HL-60 (cell line): ENCODE results near the gene WDR64.

Experiments
- DNase-seq, 2 experiments: peaks; one replicate each; pipeline ENCODE4 v3.0.0-alpha.2; 2010 to 2020; ENCODE audit warnings: low read depth in 1 of 2, low spot score in 1 of 2
- H3K27ac ChIP-seq: fragments of 250-450 bp; sonication (Bioruptor Pico); replicated peaks from 2 replicates; pipeline ENCODE4 v1.5.1; 2020; ENCODE audit warnings: mild to moderate bottlenecking, moderate library complexity
- H3K27me3 ChIP-seq: fragments of 250-450 bp; sonication (Bioruptor Pico); 2 replicates; pipeline ENCODE4 v1.5.1; 2021; ENCODE audit warnings: mild to moderate bottlenecking, moderate library complexity; ENCODE audit not compliant: insufficient read depth, poor library complexity, severe bottlenecking
- H3K4me3 ChIP-seq: replicated peaks from 2 replicates; pipeline ENCODE4 v1.5.1; 2011; ENCODE audit warnings: mild to moderate bottlenecking, control low read depth, low read length; ENCODE audit not compliant: insufficient read depth
- CTCF ChIP-seq: IDR thresholded peaks from one replicate; pipeline ENCODE4 v1.5.1; 2011; ENCODE audit warnings: low read length, control low read depth, inconsistent platforms; ENCODE audit not compliant: insufficient read depth
- GABPA ChIP-seq: IDR thresholded peaks from 2 replicates; pipeline ENCODE4 v1.6.1; 2012; ENCODE audit warnings: low read depth
- POLR2AphosphoS5 ChIP-seq: IDR thresholded peaks from 2 replicates; pipeline ENCODE4 v1.6.1; 2012; ENCODE audit warnings: low read depth
- REST ChIP-seq: IDR thresholded peaks from 2 replicates; pipeline ENCODE4 v1.6.1; 2012; ENCODE audit warnings: low read depth; ENCODE audit not compliant: insufficient replicate concordance
- SPI1 ChIP-seq: IDR thresholded peaks from 2 replicates; pipeline ENCODE4 v1.6.1; 2012; ENCODE audit warnings: low read depth, mild to moderate bottlenecking, borderline replicate concordance

Gene WDR64

DNA sequence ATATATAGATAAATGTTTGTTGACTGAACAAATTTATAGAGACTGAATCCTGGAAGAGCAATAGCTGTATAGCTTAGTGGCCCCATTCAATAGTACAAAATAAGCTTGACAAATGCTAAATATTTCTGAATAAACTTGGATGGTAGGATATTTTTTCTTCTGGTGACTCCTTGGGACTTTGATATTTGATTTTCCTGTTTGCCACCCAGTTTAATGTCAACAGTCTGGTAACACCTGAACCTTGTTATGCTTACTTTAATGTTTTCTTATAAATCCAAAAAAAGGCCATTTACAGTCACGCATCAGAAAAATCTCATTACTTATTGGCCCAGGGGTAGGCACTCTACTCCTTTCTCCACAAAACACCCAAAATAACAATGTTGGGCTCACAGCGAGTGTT, 30.8 kb downstream of the WDR64 start:
- TF ChIP-seq CTCF (no peak), POLR2AphosphoS5 (no peak), REST (no peak), SPI1 (no peak), GABPA (no peak)
- H3K4me3 ChIP-seq, result no peak overlapping the region
- no peak overlapping the region for H3K27ac ChIP-seq

DNA sequence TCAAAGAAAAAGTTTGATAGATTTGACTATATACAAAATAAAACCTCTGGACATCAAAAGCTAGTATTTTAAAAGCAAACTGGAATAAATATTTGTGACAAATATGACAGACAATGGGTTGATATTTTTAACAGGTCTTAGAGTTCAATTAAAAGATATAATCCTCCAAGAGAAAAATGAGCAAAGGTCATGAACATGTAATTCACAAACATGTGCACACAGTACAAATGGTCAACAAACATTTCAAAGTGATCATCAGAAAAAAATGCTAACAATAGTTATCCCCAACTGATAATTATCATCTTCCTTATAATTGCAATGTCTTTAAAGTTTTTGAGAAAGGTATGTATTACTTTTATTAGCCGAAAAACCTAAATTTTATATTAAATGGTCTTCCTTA, 32.0 kb downstream of the WDR64 start:
- no peak for TF ChIP-seq POLR2AphosphoS5
- no peak for TF ChIP-seq GABPA
- no peak for TF ChIP-seq REST
- no peak for TF ChIP-seq SPI1
- no peak for TF ChIP-seq CTCF
- Histone ChIP-seq H3K27me3 (peaks cover 6% of the 10 kb centered on the region), H3K27ac (no peak overlapping the region), H3K4me3 (no peak overlapping the region)
- no peak for DNase-seq

More for the DNA sequence above, 30.8 kb downstream of the WDR64 start:
- DNase-seq, result no peak
- peaks cover 6% of the 10 kb centered on the region for H3K27me3 ChIP-seq

DNA sequence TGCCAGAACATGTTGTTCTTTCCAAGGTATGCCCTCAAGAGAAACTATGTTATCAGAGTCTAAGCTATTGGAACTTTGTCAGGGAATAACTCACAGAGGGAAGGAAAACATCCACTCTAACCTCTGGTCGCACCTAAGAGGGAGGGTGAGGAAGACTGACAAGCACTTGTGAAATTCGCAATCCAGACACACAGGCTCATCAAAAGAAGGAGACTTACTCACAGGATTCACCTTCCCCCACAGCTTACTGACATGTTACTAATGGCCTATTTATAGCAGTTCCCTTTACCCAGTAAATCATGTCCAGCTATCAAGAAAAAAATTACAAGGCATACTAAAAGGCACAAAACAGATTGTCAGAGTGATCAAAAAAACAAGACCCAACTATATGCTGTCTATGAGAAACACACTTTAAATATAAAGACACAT, 36.9 kb downstream of the WDR64 start:
- H3K4me3 ChIP-seq, result no peak overlapping the region
- TF ChIP-seq POLR2AphosphoS5, result no peak
- no peak for TF ChIP-seq REST
- no peak for TF ChIP-seq CTCF
- no peak for TF ChIP-seq SPI1
- no peak for TF ChIP-seq GABPA
- H3K27me3 ChIP-seq, result peaks cover 2% of the 10 kb centered on the region
- no peak overlapping the region for H3K27ac ChIP-seq
- DNase-seq, result no peak
